Activated naive CD8-positive, alpha-beta T cell treated with anti-CD3 and anti-CD28 coated beads, Interleukin-2, amount 50 U/mL, for 24 hours (primary cell): ENCODE measurements around the gene SPATA12.

Experiments used
- ATAC-seq: fragments of 150-1000 bp; cut with Tn5 transposase; one replicate; pipeline ENCODE4 v1.10.0; 2021
- DNase-seq: peaks from one replicate; pipeline ENCODE4 v3.0.0; 2021
- H3K27ac Mint-ChIP-seq: one replicate; pipeline ENCODE4 v1.8.0; 2021; ENCODE audit warnings: mild to moderate bottlenecking, mixed read lengths
- H3K27me3 Mint-ChIP-seq: one replicate; pipeline ENCODE4 v1.8.0; 2021; ENCODE audit warnings: mixed read lengths
- H3K36me3 Mint-ChIP-seq: one replicate; pipeline ENCODE4 v1.8.0; 2021; ENCODE audit warnings: low read depth, mixed read lengths
- H3K4me1 Mint-ChIP-seq: one replicate; pipeline ENCODE4 v1.8.0; 2021; ENCODE audit warnings: mixed read lengths
- H3K4me3 Mint-ChIP-seq: one replicate; pipeline ENCODE4 v1.8.0; 2021; ENCODE audit warnings: mild to moderate bottlenecking, moderate library complexity, mixed read lengths
- H3K9me3 Mint-ChIP-seq: one replicate; pipeline ENCODE4 v1.8.0; 2021; ENCODE audit warnings: mixed read lengths

SPATA12 gene, protein sequence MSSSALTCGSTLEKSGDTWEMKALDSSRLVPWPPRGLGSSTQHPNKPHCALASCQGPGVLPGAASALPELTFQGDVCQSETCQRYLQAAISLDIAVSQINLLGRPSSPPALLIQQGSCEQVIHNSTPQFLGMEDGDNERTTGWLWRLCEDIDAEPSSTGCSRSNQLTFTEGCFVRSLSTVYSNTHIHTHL

DNA sequence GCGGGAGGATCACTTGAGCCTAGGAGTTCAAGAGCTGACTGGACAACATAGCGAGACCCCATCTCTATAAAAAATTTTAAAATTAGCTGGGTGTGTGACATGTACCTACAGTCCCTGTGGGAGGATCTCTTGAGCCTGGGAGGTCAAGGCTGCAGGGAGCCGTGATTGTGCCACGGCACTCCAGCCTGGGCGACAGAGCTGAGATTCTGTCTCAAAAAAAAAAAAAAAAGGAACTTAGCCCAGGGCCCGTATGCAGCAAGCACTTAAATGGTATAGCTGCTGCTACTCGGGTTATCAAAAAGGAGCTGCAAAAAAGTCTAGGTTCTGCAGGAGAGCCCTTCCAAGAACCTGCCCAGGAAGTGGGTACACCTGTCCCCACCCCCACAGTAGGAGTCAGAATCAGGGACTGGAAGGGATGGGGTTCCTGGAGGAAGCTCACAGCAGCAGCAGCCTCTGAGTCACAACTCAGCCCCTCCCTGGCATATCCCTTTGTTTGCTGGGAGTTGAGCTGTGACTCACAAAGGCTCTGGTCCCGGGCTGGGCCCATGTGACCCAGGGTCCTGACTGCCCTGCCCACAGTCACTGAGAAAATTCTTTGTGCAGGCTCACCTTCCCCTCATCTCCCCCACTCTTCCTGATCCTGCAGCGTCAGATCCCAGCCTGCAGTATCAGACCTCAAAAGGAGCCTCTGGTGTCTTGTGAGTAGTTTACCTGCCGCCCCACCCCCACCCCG, at the start of gene SPATA12:
Gene SPATA12, plus strand, starts transcription at position 576 of the 733 bp plus-strand sequence. CDS start 13,031 bp downstream, outside the sequence.
- Mint-ChIP-seq H3K36me3 (no peaks in the 10 kb centered on the region), H3K4me1 (no peaks in the 10 kb centered on the region), H3K27ac (no peak within 1 kb of the TSS), H3K27me3 (peaks cover 11% of the 10 kb centered on the region), H3K9me3 (no peaks in the 10 kb centered on the region), H3K4me3 (no peak within 1 kb of the TSS)
- ATAC-seq (no peak), DNase-seq (no peak)

DNA sequence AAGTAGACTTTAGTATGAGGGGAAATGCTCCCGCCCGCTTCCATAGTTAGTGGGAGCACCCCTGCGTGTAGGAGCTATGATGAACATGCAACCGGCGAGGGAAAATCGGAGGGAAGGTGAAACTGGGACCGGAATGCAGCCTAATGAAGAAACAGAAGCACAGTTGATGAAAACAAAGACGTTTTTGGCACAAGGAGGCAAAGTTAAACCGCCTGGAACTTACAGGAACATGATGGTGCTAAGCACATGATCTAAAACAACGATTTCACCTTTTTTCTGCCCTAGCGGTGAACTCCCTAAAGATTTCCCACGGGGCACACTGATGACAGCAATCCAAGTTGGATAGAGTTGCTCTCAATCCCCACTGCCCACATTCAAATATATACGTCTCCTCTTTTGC, 49.4 kb upstream of the SPATA12 start:
- Mint-ChIP-seq H3K27ac (no peak overlapping the region), H3K27me3 (no peaks in the 10 kb centered on the region), H3K36me3 (no peaks in the 10 kb centered on the region), H3K4me1 (peaks cover 9% of the 10 kb centered on the region), H3K9me3 (no peaks in the 10 kb centered on the region), H3K4me3 (no peak overlapping the region)
- no peak for DNase-seq
- no peak for ATAC-seq

DNA sequence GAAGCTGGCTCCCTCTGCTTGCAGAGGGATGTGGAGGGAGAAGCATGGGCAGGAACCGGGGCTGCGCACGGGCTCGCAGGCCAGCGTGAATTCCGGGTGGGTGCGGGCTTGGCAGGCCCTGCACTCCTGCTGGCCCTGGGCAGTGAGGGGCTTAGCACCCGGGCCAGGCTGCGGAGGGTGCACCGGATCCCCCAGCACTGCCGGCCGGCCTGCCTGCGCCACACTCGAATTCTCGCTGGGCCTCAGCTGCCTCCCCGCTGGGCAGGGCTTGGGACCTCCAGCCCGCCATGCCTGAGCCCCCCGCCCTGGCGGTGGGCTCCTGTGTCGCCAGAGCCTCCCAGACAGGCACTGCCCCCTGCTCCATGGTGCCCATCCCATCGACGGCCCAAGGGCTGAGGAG, 47.6 kb upstream of the SPATA12 start:
- Mint-ChIP-seq H3K9me3 (no peaks in the 10 kb centered on the region), H3K27ac (no peak overlapping the region), H3K4me3 (no peak overlapping the region), H3K4me1 (peaks cover 1% of the 10 kb centered on the region), H3K36me3 (no peaks in the 10 kb centered on the region), H3K27me3 (no peaks in the 10 kb centered on the region)
- DNase-seq, result no peak
- no peak for ATAC-seq

DNA sequence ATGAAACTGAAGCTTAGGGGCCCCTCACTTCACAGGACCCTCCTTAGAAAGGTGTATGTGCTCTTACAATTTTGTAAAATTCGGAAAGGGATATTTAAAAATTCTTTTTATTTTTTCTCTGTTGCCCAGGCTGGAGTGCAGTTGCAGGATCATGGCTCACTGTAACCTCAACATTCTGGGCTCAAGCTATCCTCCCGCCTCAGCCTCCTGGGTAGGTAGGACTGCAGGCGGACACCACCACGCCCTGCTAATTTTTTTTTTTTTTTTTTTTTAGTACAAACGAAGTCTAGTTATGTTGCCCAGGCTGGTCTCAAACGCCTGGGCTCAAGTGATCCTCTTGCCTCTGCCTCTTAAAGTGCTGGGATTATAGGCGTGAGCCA, 45.1 kb upstream of the SPATA12 start:
- Mint-ChIP-seq H3K4me3 (no peak overlapping the region), H3K9me3 (no peaks in the 10 kb centered on the region), H3K27ac (no peak overlapping the region), H3K4me1 (peaks cover 2% of the 10 kb centered on the region), H3K27me3 (no peaks in the 10 kb centered on the region), H3K36me3 (no peaks in the 10 kb centered on the region)
- no peak for ATAC-seq
- no peak for DNase-seq

DNA sequence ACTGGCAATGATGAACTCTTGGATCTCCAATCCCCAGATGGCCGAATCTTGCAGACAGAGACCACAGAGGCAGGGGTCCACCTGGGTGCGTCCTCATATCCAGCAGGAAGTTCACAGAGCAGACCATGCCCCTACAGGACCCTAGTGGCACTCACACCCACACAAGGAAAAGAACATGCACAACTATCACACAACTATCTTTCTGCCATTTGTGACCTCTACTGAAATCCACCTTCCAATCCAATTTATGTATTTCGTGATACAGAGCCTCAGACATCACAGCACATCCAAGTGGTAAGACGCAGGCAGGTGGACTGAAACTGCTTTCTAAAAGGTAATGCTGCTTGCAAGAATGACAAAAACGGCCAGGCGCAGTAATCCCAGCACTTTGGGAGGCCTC, 44.6 kb upstream of the SPATA12 start:
- no peaks in the 10 kb centered on the region for H3K27me3 Mint-ChIP-seq
- H3K4me1 Mint-ChIP-seq, result peaks cover 2% of the 10 kb centered on the region
- DNase-seq (no peak), ATAC-seq (no peak)
- H3K27ac Mint-ChIP-seq, result no peak overlapping the region
- H3K9me3 Mint-ChIP-seq, result no peaks in the 10 kb centered on the region
- H3K4me3 Mint-ChIP-seq, result no peak overlapping the region
- no peaks in the 10 kb centered on the region for H3K36me3 Mint-ChIP-seq

DNA sequence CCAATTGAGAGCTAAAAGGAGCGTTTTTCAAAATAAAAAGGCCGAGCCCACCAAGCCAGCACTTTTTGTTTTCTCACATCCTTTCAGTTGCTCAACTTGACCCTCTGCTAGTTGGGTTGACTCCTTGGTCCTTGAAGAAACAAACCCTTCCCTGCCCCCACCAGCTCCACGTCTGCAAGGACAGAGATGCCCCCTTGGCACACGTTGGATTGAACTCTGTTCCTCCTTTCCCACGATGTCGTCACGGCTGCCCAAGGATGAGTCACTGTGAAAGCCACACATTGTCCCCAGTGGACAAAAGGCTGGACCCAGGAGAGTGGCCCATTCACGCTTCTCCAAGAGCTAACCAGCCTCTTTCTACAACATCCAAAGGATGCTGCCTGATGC, 43.0 kb upstream of the SPATA12 start:
- no peak overlapping the region for H3K27ac Mint-ChIP-seq
- H3K27me3 Mint-ChIP-seq, result no peaks in the 10 kb centered on the region
- ATAC-seq (no peak), DNase-seq (no peak)
- H3K36me3 Mint-ChIP-seq, result no peaks in the 10 kb centered on the region
- no peaks in the 10 kb centered on the region for H3K9me3 Mint-ChIP-seq
- H3K4me3 Mint-ChIP-seq, result no peak overlapping the region
- peaks cover 2% of the 10 kb centered on the region for H3K4me1 Mint-ChIP-seq

DNA sequence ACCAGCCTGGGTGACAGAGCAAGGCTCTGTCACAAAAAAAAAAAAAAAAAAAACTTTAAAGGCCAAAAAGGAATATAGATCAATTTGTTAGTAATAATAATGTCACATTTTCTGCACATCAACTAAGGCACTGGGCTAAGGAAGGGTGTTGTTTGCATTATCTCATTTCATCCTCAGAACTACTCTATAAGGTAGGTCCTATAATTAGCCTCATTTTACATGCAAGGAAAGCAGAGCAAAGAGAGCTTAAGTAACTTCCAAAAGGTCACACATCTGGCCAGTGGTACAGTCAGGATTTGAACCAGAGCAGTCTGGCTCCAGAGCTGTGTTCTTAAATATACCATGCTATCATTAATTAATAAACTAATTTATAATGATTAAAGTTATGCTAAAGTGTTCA, 42.2 kb upstream of the SPATA12 start:
- no peaks in the 10 kb centered on the region for H3K27me3 Mint-ChIP-seq
- DNase-seq (no peak), ATAC-seq (no peak)
- H3K4me3 Mint-ChIP-seq, result no peak overlapping the region
- H3K9me3 Mint-ChIP-seq, result no peaks in the 10 kb centered on the region
- no peaks in the 10 kb centered on the region for H3K36me3 Mint-ChIP-seq
- H3K4me1 Mint-ChIP-seq, result peaks cover 2% of the 10 kb centered on the region
- no peak overlapping the region for H3K27ac Mint-ChIP-seq

DNA sequence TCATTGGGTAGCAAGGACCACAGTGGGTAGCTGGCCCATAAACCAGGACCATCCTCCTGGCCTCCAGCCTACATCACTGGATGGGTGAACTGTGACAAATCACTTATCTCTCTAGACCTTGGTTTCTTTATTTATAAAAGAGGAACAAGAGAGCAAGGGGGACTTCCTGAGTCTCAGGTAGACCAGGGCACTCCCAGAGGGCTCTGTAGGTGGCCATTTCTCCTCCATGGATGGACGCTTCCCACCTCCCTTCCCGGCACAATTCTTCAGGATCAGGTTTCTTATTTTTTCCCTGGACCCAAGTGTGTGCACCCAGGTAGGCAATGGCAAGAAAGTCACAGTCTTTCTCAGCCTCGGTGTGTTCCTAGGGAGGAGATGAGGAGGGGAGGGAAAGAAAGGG, 41.4 kb upstream of the SPATA12 start:
- H3K27me3 Mint-ChIP-seq, result no peaks in the 10 kb centered on the region
- H3K9me3 Mint-ChIP-seq, result no peaks in the 10 kb centered on the region
- H3K4me1 Mint-ChIP-seq, result peaks cover 2% of the 10 kb centered on the region
- peak; percentile 33 for ATAC-seq
- H3K27ac Mint-ChIP-seq, result no peak overlapping the region
- no peak for DNase-seq
- no peaks in the 10 kb centered on the region for H3K36me3 Mint-ChIP-seq
- H3K4me3 Mint-ChIP-seq, result no peak overlapping the region

DNA sequence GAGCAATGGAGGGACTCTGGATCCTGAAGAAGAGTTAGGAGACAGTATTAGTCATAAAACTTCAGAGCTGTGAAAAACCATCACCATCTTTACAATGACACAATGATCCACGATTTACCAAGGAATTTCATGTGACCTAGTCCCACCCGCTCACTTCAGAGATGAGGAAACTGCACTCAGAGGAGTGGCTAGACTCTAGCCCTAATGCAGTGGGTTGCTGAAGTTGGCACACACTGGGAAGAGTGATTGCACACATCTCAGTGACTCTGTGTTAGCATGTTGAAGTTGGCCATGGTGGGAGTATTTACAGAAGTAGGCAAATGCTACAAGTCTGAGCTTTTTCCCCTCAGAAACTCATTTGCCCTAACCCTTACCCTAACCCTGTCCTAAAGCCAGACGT, 35.2 kb upstream of the SPATA12 start:
- DNase-seq, result no peak

DNA sequence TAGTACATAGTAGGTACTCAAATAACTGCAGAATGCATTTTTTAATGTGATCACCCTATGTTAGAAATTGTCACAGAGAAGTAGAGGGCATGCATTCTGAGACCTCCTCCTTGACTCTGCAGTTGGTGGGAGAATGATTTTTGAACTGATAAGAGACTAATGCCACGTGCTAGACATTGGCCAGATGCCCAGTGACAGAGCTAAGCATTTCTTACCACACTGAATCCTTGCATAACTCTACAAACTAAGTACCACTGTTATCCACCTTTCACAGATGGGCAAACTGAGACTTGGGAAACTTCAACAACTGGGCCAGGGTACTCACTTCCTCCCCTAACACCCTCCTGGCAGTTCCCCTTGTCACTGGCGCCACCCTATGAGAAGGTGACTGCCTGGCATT, 33.5 kb upstream of the SPATA12 start:
- DNase-seq (no peak), ATAC-seq (no peak)
- Mint-ChIP-seq H3K4me1 (no peaks in the 10 kb centered on the region), H3K27me3 (no peaks in the 10 kb centered on the region), H3K9me3 (no peaks in the 10 kb centered on the region), H3K36me3 (no peaks in the 10 kb centered on the region), H3K27ac (no peak overlapping the region), H3K4me3 (no peak overlapping the region)

More for the DNA sequence above, 35.2 kb upstream of the SPATA12 start:
- H3K36me3 Mint-ChIP-seq, result no peaks in the 10 kb centered on the region
- no peak overlapping the region for H3K4me3 Mint-ChIP-seq
- no peak overlapping the region for H3K27ac Mint-ChIP-seq
- no peaks in the 10 kb centered on the region for H3K9me3 Mint-ChIP-seq
- no peaks in the 10 kb centered on the region for H3K4me1 Mint-ChIP-seq
- no peaks in the 10 kb centered on the region for H3K27me3 Mint-ChIP-seq
- no peak for ATAC-seq

DNA sequence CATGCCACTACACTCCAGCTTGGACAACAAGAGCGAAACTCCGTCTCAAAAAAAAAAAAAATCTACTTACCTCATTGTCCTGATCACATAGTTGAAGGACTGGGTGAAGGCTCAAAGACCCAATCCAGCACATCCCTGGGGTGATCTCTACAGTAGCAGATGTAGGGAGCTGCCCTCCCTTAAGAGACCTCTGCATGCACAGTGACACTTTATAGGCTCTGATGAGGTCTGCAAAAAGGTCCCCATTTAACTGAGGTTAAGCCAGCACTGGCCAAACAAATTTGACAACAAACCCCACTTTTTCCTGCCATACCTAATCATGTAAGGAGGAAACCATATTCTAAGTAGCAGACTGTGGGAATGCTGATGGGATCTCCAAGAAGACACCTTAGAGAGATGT, 31.1 kb upstream of the SPATA12 start:
- no peaks in the 10 kb centered on the region for H3K4me1 Mint-ChIP-seq
- no peaks in the 10 kb centered on the region for H3K27me3 Mint-ChIP-seq

DNA sequence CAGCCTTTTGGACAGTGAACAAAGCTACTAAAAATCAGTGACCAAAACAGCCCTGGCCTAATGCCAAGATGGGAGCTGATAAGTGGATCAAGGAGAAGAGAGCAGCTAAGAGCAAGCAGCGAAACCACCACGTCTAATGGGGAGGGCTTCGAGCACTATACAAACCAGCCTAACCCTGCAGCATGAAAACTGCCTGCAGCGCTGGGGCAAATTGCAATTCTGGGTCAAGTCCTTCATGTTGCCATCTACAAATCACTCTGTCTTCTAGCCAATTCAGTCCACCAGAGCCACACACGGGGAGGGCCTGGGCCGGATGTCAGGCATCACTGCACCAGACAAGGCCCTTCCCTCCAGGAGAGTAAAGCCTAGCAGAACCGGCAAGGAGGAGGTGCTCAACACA, 30.5 kb upstream of the SPATA12 start:
- H3K4me1 Mint-ChIP-seq, result no peaks in the 10 kb centered on the region

More for the DNA sequence above, 31.1 kb upstream of the SPATA12 start:
- Mint-ChIP-seq H3K27ac (no peak overlapping the region), H3K4me3 (no peak overlapping the region), H3K9me3 (no peaks in the 10 kb centered on the region), H3K36me3 (no peaks in the 10 kb centered on the region)
- no peak for DNase-seq
- no peak for ATAC-seq

DNA sequence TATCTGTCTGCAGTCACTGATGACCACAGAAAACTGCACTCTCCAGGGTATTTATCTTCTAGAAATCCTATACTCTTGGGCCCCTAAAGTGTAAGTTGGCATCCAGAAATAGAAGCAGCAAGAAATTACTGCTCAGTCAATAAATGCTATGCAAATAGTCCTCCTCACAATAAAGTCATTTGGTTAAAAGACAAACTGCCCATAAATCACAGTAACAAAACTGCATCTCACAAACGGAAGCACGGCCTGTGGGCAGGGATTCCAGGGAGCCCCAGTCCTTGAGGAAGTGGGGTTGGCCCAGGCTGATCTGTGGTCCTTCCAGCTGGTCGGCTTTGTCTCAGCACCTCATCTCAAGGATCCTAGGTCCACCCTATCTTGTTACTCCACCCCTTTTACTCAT, 29.7 kb upstream of the SPATA12 start:
- H3K9me3 Mint-ChIP-seq, result no peaks in the 10 kb centered on the region
- no peak for DNase-seq
- H3K4me3 Mint-ChIP-seq, result no peak overlapping the region
- H3K36me3 Mint-ChIP-seq, result no peaks in the 10 kb centered on the region
- H3K27ac Mint-ChIP-seq, result no peak overlapping the region
- no peaks in the 10 kb centered on the region for H3K4me1 Mint-ChIP-seq
- no peak for ATAC-seq
- H3K27me3 Mint-ChIP-seq, result no peaks in the 10 kb centered on the region

More for the DNA sequence above, 30.5 kb upstream of the SPATA12 start:
- no peak overlapping the region for H3K4me3 Mint-ChIP-seq
- no peaks in the 10 kb centered on the region for H3K9me3 Mint-ChIP-seq
- ATAC-seq, result no peak
- no peak overlapping the region for H3K27ac Mint-ChIP-seq
- H3K27me3 Mint-ChIP-seq, result no peaks in the 10 kb centered on the region
- no peaks in the 10 kb centered on the region for H3K36me3 Mint-ChIP-seq
- DNase-seq, result no peak

DNA sequence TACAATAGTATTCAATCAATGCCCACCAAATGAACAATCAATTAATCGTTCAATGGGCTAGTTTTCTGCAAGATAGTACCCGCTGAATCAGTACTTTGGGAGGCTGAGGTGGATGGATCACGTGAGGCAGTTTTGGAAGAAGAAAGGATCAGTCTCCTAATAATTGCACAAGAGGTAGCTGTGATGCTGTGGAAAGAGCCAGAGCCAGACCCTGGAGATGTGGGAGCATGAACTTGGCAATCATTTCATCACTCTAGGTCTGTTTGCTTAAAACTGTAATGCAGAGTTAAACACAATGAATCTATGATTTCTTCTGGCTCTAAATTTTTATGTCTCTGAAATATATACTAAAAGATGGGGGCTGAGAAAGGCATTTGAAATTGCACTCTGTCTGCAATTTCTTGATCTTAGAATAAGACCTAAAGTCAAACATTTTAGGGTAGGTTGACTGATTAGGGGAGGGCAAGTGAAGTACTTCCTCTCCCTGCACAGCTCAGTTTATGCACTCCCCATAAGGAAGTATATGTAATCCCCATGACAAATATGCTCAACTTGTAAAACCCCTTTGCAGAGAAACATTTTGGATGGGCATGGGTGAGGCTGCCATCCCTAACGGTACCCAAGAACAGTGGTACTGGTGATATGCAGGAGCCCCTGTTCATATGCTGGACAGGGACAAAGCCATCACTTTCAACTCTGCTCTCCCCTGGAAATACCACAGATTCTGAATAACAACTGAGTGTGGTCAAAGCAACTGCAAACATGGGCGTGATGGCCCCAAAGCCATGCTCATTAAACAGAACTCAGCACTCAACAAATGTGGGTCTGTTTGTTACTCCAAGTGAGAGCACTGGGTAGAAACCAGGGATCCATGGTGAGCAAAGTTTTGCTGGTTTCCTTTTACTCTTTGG, 28.6 kb upstream of the SPATA12 start:
- no peaks in the 10 kb centered on the region for H3K9me3 Mint-ChIP-seq
- H3K36me3 Mint-ChIP-seq, result no peaks in the 10 kb centered on the region
- H3K27ac Mint-ChIP-seq, result no peak overlapping the region
- no peak for DNase-seq
- no peaks in the 10 kb centered on the region for H3K4me1 Mint-ChIP-seq
- no peaks in the 10 kb centered on the region for H3K27me3 Mint-ChIP-seq
- no peak for ATAC-seq
- no peak overlapping the region for H3K4me3 Mint-ChIP-seq

DNA sequence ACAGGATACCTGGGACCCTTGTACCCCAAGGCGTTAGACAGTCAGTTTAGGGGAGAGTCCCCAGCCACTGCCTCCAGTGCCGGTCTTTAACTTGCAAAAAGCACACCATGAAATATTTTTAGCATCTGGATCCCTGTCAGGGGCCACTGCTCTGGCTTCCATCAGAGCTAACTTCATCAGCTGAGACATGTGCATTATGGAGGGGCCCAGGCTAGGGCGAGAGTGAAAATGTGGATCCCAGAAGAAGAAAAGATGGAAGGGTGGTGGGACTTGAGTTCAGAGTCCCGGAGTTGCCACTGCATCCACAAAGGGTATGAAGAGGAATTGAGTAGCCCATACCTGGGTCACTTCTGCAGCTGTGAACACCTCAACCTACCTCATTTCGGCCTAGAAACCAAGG, 23.5 kb upstream of the SPATA12 start:
- ATAC-seq, result no peak
- H3K27me3 Mint-ChIP-seq, result peaks cover 15% of the 10 kb centered on the region
- peaks cover 2% of the 10 kb centered on the region for H3K4me1 Mint-ChIP-seq
- no peak for DNase-seq
- H3K27ac Mint-ChIP-seq, result no peak overlapping the region
- no peaks in the 10 kb centered on the region for H3K36me3 Mint-ChIP-seq
- H3K4me3 Mint-ChIP-seq, result no peak overlapping the region
- H3K9me3 Mint-ChIP-seq, result no peaks in the 10 kb centered on the region
